ENCODE data around the gene CALML4. TPM values are rescaled to one million over a fixed set of nuclear protein-coding genes. Genes with fewer than 3 reads are reported as not detected.

CALML4 gene, protein sequence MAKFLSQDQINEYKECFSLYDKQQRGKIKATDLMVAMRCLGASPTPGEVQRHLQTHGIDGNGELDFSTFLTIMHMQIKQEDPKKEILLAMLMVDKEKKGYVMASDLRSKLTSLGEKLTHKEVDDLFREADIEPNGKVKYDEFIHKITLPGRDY
- total RNA-seq (2014; rRNA removed; shearing (Covaris generic)) (0.51 and 2.4 TPM in 2 replicates), polyA plus RNA-seq (2016; fragmentation: Nextera tagmentation; extraction: Ambion mirVana) (0.54 and 1.1 TPM in 2 replicates)

DNA sequence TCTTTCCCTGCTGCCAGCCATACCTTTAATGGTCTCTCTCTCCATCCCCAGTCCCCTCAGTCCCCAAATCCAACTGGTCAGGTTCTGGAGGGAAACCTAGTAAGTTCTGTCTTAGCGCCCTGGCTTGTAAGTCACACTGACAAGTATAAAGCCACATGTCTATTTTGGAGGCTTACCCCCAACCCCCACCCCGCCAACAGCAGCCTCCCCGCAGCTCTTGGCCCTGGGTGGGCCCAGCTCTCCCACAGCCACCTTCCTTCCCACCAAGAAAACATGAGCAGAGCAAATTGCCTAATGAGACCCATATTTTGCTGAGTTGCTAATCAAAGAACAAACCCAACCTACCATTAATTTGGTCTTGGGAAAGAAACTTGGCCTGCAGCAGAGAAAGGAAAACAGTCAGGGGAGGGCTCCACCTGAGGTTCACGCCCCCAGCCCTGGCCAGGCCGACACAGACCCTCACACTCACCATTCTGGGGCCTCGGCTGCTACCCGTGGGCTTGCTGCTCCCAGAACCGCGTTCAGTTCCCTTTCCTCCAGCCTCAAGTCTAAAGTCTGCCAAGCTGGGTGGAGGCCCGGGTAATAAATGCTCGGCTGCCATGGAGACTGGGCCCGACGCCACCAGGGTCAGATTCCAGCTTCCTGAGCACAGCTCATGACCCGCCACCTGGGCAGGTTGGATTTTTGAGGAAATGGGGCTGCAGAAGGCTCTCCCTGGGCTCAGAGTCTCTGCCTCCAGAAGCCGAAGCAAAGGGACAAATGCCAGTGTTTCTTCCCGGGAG is at the start of gene CALML4:
Gene CALML4, minus strand, starts transcription at position 557 of the 782 bp plus-strand sequence. Its CDS starts 85 bp downstream, at position 472.
- H3K27ac ChIP-seq, result no peak within 1 kb of the TSS
- peak; percentile 59 for DNase-seq
- 33 to 38% methylated on average over 15 to 16 of the region's 16 CpGs for WGBS, 2 experiments (ENCODE audit: low coverage in 1 of 2, low lambda C conversion rate in 2 of 2, missing lambda C conversion rate in 2 of 2)
- H3K4me3 ChIP-seq, result no peak within 1 kb of the TSS
- H3K4me1 ChIP-seq (ENCODE audit: insufficient read depth), result 0 out of 2 replicates have a peak, but pooled peaks cover 4% of the 10 kb centered on the region
- no peak for TF ChIP-seq EZH2 (IDR thresholded peaks at IDR 0.05; ENCODE audit: insufficient read depth, poor library complexity, severe bottlenecking)
- TF ChIP-seq EZH2phosphoT487 (IDR thresholded peaks at IDR 0.05; ENCODE audit: insufficient read depth, low read depth), result no peak
- H3K4me2 ChIP-seq (ENCODE audit: unreplicated experiment), result no peak within 1 kb of the TSS
- no peaks in the 10 kb centered on the region for H3K79me2 ChIP-seq (ENCODE audit: insufficient read depth)
- no peaks in the 10 kb centered on the region for H3K9me3 ChIP-seq (ENCODE audit: low read depth)
- no peaks in the 10 kb centered on the region for H3F3A ChIP-seq (ENCODE audit: insufficient read depth)
- no peak within 1 kb of the TSS for H3K9ac ChIP-seq
- no peaks in the 10 kb centered on the region for H3K9me2 ChIP-seq (ENCODE audit: insufficient read depth)
- no peaks in the 10 kb centered on the region for H4K20me1 ChIP-seq (ENCODE audit: insufficient read depth)
- no peaks in the 10 kb centered on the region for H3K27me3 ChIP-seq (replicated peaks; ENCODE audit: insufficient read depth)
- H2AFZ ChIP-seq, result no peak within 1 kb of the TSS
- in situ Hi-C loops (cut with MboI), result no loop called here
- H3K36me3 ChIP-seq (ENCODE audit: low read depth), result no peaks in the 10 kb centered on the region

DNA sequence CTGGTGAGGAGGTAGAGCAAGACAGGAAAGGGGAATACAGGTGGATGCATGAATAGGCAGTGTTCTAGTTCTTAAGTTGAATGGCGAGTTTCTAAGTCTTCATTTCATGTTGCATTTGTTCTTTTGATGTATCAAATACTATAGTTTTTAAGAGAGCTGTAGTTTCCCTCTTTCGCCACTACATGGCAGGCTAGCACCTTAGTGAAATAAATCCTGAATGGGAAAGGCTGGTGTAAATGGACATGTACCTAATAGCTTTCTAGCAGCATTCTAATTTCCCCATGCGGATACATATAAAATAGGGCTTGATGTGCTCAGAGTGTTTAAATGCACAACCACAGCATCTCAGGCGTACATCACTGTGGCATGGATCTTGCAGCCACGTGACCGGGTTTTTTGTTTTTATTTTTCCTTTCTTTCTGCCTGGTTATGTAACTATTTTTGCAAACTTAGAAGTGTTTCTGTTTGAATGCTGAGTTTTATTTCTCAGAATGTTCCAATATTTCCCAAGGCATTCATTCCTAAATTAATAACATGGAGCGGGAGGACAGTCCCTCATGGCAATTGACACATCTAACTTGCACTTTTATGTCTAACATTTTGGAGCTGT is 47.9 kb upstream of the CALML4 start:
- TF ChIP-seq EZH2phosphoT487 (IDR thresholded peaks at IDR 0.05; ENCODE audit: insufficient read depth, low read depth) (no peak), EZH2 (IDR thresholded peaks at IDR 0.05; ENCODE audit: insufficient read depth, poor library complexity, severe bottlenecking) (no peak)
- DNase-seq, result peak; percentile 87
- Histone ChIP-seq H3K9ac (no peak overlapping the region), H3K4me1 (ENCODE audit: insufficient read depth) (peaks cover 12% of the 10 kb centered on the region), H3K27me3 (replicated peaks; ENCODE audit: insufficient read depth) (no peaks in the 10 kb centered on the region), H3K9me2 (ENCODE audit: insufficient read depth) (no peaks in the 10 kb centered on the region), H3K4me3 (0 out of 2 replicates have a peak overlapping the region, but pooled peaks have one; percentile 3), H4K20me1 (ENCODE audit: insufficient read depth) (no peaks in the 10 kb centered on the region), H3F3A (ENCODE audit: insufficient read depth) (no peaks in the 10 kb centered on the region), H3K36me3 (ENCODE audit: low read depth) (no peaks in the 10 kb centered on the region), H3K4me2 (ENCODE audit: unreplicated experiment) (peak overlapping the region; percentile 38), H3K79me2 (ENCODE audit: insufficient read depth) (peaks cover 5% of the 10 kb centered on the region), H2AFZ (peak overlapping the region; percentile 12; the same call in 1 of the 2 replicates), H3K9me3 (ENCODE audit: low read depth) (no peaks in the 10 kb centered on the region), H3K27ac (no peak overlapping the region)
- in situ Hi-C loops (cut with MboI), result no loop called here
- 2% methylated on average over 7 of the region's 7 CpGs for WGBS, 2 experiments (ENCODE audit: low coverage in 1 of 2, low lambda C conversion rate in 2 of 2, missing lambda C conversion rate in 2 of 2)

DNA sequence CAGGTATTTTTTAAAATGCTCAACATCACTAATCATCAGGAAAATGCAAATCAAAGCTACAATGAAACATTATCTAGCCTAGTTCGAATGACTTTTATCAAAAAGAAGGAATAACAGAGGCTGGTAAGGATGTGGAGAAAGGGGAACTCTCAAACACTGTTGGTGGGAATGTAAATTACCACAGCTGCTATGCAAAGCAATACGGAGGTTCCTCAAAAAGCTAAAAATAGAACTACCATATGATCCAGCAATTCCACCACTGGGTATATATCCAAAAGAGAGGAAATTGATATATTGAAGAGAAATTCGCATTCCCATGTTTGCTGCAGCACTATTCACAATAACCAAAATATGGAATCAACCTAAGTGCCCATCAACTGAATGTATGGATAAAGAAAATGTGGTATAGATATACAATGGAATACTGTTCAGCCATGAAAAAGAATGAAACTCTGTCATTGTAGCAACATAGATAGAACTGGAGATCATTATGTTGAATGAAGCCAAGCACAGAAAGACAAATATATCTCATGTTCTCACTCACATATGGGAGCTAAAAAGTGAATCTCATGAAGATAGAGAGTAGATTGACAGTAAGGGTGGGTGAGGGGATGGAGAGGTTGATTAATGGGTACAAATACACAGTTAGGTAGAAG is 44.1 kb upstream of the CALML4 start:
- H4K20me1 ChIP-seq (ENCODE audit: insufficient read depth), result no peaks in the 10 kb centered on the region
- H3K27me3 ChIP-seq (replicated peaks; ENCODE audit: insufficient read depth), result no peaks in the 10 kb centered on the region
- TF ChIP-seq EZH2phosphoT487 (IDR thresholded peaks at IDR 0.05; ENCODE audit: insufficient read depth, low read depth), result no peak
- TF ChIP-seq EZH2 (IDR thresholded peaks at IDR 0.05; ENCODE audit: insufficient read depth, poor library complexity, severe bottlenecking), result no peak
- peaks cover 5% of the 10 kb centered on the region for H3K79me2 ChIP-seq (ENCODE audit: insufficient read depth)
- H3F3A ChIP-seq (ENCODE audit: insufficient read depth), result no peaks in the 10 kb centered on the region
- in situ Hi-C loops (cut with MboI), result no loop called here
- H3K9me2 ChIP-seq (ENCODE audit: insufficient read depth), result no peaks in the 10 kb centered on the region
- H3K27ac ChIP-seq, result no peak overlapping the region
- peaks cover 4% of the 10 kb centered on the region; the same call in 1 of the 2 replicates for H3K4me1 ChIP-seq (ENCODE audit: insufficient read depth)
- 66 to 74% methylated on average over 3 of the region's 3 CpGs for WGBS, 2 experiments (ENCODE audit: low coverage in 1 of 2, low lambda C conversion rate in 2 of 2, missing lambda C conversion rate in 2 of 2)
- no peak overlapping the region for H3K4me2 ChIP-seq (ENCODE audit: unreplicated experiment)
- no peak for DNase-seq
- no peaks in the 10 kb centered on the region for H3K36me3 ChIP-seq (ENCODE audit: low read depth)
- H3K9ac ChIP-seq, result no peak overlapping the region
- peaks cover 4% of the 10 kb centered on the region for H3K9me3 ChIP-seq (ENCODE audit: low read depth)
- H2AFZ ChIP-seq, result no peak overlapping the region
- H3K4me3 ChIP-seq, result no peak overlapping the region

DNA sequence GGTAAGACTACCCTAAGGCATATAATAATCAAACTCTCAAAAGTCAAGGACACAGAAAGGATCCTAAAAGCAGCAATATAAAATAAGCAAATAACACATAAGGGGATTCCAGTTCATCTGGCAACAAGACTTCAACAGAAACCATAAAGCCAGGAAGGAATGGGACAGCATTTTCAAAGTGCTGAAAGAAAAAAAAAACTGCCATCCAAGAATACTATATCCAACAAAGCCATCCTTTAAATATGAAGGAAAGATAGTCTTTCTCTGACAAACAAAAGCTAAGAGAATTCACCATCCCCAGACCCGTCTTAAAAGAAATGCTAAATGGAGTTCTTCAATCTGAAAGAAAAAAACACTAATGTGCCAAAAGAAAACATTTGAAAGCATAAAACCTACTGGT is 39.1 kb upstream of the CALML4 start:
- H3F3A ChIP-seq (ENCODE audit: insufficient read depth), result no peaks in the 10 kb centered on the region
- DNase-seq, result no peak
- no peak overlapping the region for H3K4me2 ChIP-seq (ENCODE audit: unreplicated experiment)
- H3K9ac ChIP-seq, result no peak overlapping the region
- no peak overlapping the region for H3K4me3 ChIP-seq
- H3K4me1 ChIP-seq (ENCODE audit: insufficient read depth), result no peaks in the 10 kb centered on the region
- 71 to 86% methylated on average over 1 of the region's 1 CpG for WGBS, 2 experiments (ENCODE audit: low coverage in 1 of 2, low lambda C conversion rate in 2 of 2, missing lambda C conversion rate in 2 of 2)
- H3K9me3 ChIP-seq (ENCODE audit: low read depth), result peaks cover 4% of the 10 kb centered on the region
- no peak overlapping the region for H3K27ac ChIP-seq
- TF ChIP-seq EZH2 (IDR thresholded peaks at IDR 0.05; ENCODE audit: insufficient read depth, poor library complexity, severe bottlenecking), result no peak
- no peak for TF ChIP-seq EZH2phosphoT487 (IDR thresholded peaks at IDR 0.05; ENCODE audit: insufficient read depth, low read depth)
- in situ Hi-C loops (cut with MboI), result no loop called here
- no peak overlapping the region for H2AFZ ChIP-seq
- H3K27me3 ChIP-seq (replicated peaks; ENCODE audit: insufficient read depth), result no peaks in the 10 kb centered on the region
- no peaks in the 10 kb centered on the region for H3K79me2 ChIP-seq (ENCODE audit: insufficient read depth)
- no peaks in the 10 kb centered on the region for H3K36me3 ChIP-seq (ENCODE audit: low read depth)
- H3K9me2 ChIP-seq (ENCODE audit: insufficient read depth), result no peaks in the 10 kb centered on the region
- no peaks in the 10 kb centered on the region for H4K20me1 ChIP-seq (ENCODE audit: insufficient read depth)

Measured in GM23248 (cell line).